HepG2 (cell line): Measurements from ENCODE around the gene PPIB. TPM values are rescaled to one million over a fixed set of nuclear protein-coding genes. Genes with fewer than 3 reads are reported as not detected.

Source experiments
- CEBPB ChIP-seq: IDR thresholded peaks from 2 replicates; pipeline ENCODE4 v1.6.1; 2011; ENCODE audit warnings: low read depth, low read length, improper control_type of control experiment, borderline replicate concordance
- DRAP1 ChIP-seq: IDR thresholded peaks from 2 replicates; pipeline ENCODE4 v1.6.1; 2016; ENCODE audit warnings: missing genetic modification reagents, missing compliant biosample characterization
- FOXC1 ChIP-seq: sonication (generic); formaldehyde crosslinking; IDR thresholded peaks from 2 replicates; pipeline ENCODE4 v1.8.0; 2022; ENCODE audit warnings: mild to moderate bottlenecking, missing genetic modification reagents, borderline replicate concordance
- NFRKB ChIP-seq: fragments of 450-650 bp; IDR thresholded peaks from 2 replicates; pipeline ENCODE4 v1.6.1; 2017
- PLSCR1 ChIP-seq: sonication (generic); formaldehyde crosslinking; IDR thresholded peaks from 2 replicates; pipeline ENCODE4 v1.5.0; 2020; ENCODE audit warnings: missing genetic modification reagents, mild to moderate bottlenecking, borderline replicate concordance
- RFX1 ChIP-seq: fragments of 450-650 bp; IDR thresholded peaks from 2 replicates; pipeline ENCODE4 v1.6.1; 2017
- RNF2 ChIP-seq: fragments of 450-650 bp; conservative IDR thresholded peaks from 2 replicates; pipeline ENCODE4 v1.6.1; 2016; ENCODE audit warnings: low read depth
- RORA ChIP-seq: sonication (generic); formaldehyde crosslinking; IDR thresholded peaks from 2 replicates; pipeline ENCODE4 v1.5.0; 2020; ENCODE audit warnings: mild to moderate bottlenecking, missing genetic modification reagents, moderate library complexity
- SKIL ChIP-seq: sonication (generic); formaldehyde crosslinking; IDR thresholded peaks from 2 replicates; pipeline ENCODE4 v1.8.0; 2022; ENCODE audit warnings: missing genetic modification reagents, mild to moderate bottlenecking, moderate library complexity, borderline replicate concordance
- SNAPC4 ChIP-seq: sonication (generic); formaldehyde crosslinking; IDR thresholded peaks from 2 replicates; pipeline ENCODE4 v1.4.0; 2020; ENCODE audit warnings: mild to moderate bottlenecking, missing genetic modification reagents
- SOX13 ChIP-seq, 3 experiments: fragments of 450-650 bp in 1 of 3; sonication (generic) in 1 of 3; formaldehyde crosslinking in 1 of 3; IDR thresholded peaks in 2 of 3; conservative IDR thresholded peaks in 1 of 3; 2 replicates each; pipeline versions ENCODE4 v1.5.0 to v1.6.1; 2016 to 2020; ENCODE audit warnings: antibody characterized with exemption in 1 of 3, mild to moderate bottlenecking in 1 of 3, missing compliant biosample characterization in 1 of 3, missing genetic modification reagents in 1 of 3, moderate library complexity in 1 of 3
- TFDP2 ChIP-seq: sonication (generic); formaldehyde crosslinking; IDR thresholded peaks from 2 replicates; pipeline ENCODE4 v1.4.0; 2020; ENCODE audit warnings: missing genetic modification reagents
- ZFP82 ChIP-seq: sonication (generic); formaldehyde crosslinking; IDR thresholded peaks from 2 replicates; pipeline ENCODE4 v1.5.1; 2020; ENCODE audit warnings: mild to moderate bottlenecking, missing genetic modification reagents, borderline replicate concordance
- ZMAT3 ChIP-seq: sonication (generic); formaldehyde crosslinking; conservative IDR thresholded peaks from 2 replicates; pipeline ENCODE4 v1.7.0; 2021; ENCODE audit warnings: missing genetic modification reagents
- ZMYM4 ChIP-seq: sonication (generic); formaldehyde crosslinking; IDR thresholded peaks from 2 replicates; pipeline ENCODE4 v1.8.1; 2023; ENCODE audit warnings: mild to moderate bottlenecking, missing genetic modification reagents
- ZNF264 ChIP-seq: sonication (generic); formaldehyde crosslinking; IDR thresholded peaks from 2 replicates; pipeline ENCODE4 v1.4.0; 2020; ENCODE audit warnings: missing genetic modification reagents
- ZNF326 ChIP-seq: sonication (generic); formaldehyde crosslinking; IDR thresholded peaks from 2 replicates; pipeline ENCODE4 v1.4.0; 2020; ENCODE audit warnings: missing genetic modification reagents, borderline replicate concordance
- ZNF782 ChIP-seq: sonication (generic); formaldehyde crosslinking; IDR thresholded peaks from 2 replicates; pipeline ENCODE4 v1.4.0; 2020; ENCODE audit warnings: missing genetic modification reagents, mild to moderate bottlenecking, borderline replicate concordance
- ZNF839 ChIP-seq: sonication (generic); formaldehyde crosslinking; IDR thresholded peaks from 2 replicates; pipeline ENCODE4 v1.4.0; 2020; ENCODE audit warnings: missing genetic modification reagents, mild to moderate bottlenecking, borderline replicate concordance
- polyA plus RNA-seq, 8 experiments: library from polyadenylated mRNA; depleted of rRNA in 3 of 8; stranded (reverse) in 7 of 8; unstranded in 1 of 8; fragments of >200 nt; fragmentation: Illumina TruSeq in 4 of 8; extraction: Trizol in 4 of 8; gene quantifications; 2 replicates each; pipeline versions ENCODE4 v1.2.1 to v1.2.3, GENCODE V29; 2011 to 2016; ENCODE audit warnings: low read depth in 4 of 8, missing spikeins in 1 of 8, mixed read lengths in 1 of 8; ENCODE audit not compliant: insufficient read depth in 1 of 8
- total RNA-seq, 5 experiments: library from RNA; depleted of rRNA; stranded (reverse); fragments of >200 nt; fragmentation: Illumina TruSeq; extraction: Trizol; gene quantifications; 2 replicates each; pipeline ENCODE4 v1.2.3, GENCODE V29; 2016; ENCODE audit warnings: low read depth in 1 of 5

Gene PPIB
- total and polyA plus RNA-seq, 2 of the 13 experiments (the other 11 are each of a cell fraction or from before 2014, with no cell fraction given), result 780 to 882 TPM

- TF ChIP-seq PLSCR1 (no peak), SOX13 (IDR thresholded peaks at IDR 0.05) (no peak), SOX13 (CRISPR knock-in tag; conservative IDR thresholded peaks at IDR 0.05 in 1 of 2, IDR thresholded peaks at IDR 0.05 in 1 of 2) (no peak), RORA (CRISPR knock-in tag) (no peak), ZNF839 (CRISPR knock-in tag) (no peak), ZFP82 (no peak), ZNF264 (CRISPR knock-in tag) (no peak), DRAP1 (no peak), RFX1 (no peak), NFRKB (no peak), ZMYM4 (CRISPR knock-in tag) (no peak), SKIL (CRISPR knock-in tag) (no peak), TFDP2 (CRISPR knock-in tag) (peak; percentile 33; the same call in 1 of the 2 replicates), ZMAT3 (no peak), RNF2 (no peak), ZNF782 (CRISPR knock-in tag) (no peak), CEBPB (no peak), ZNF326 (CRISPR knock-in tag) (peak; percentile 42; the same call in 1 of the 2 replicates), FOXC1 (no peak), SNAPC4 (CRISPR knock-in tag) (0 out of 2 replicates have a peak, but pooled peaks have one; percentile 33)
Observed at GRCh38 chr15:64153480-64154367, 9.1 kb downstream of the PPIB start (continued).
